Caco-2 (cell line): Measurements from ENCODE around the gene ACACA. TPM values are rescaled to one million over a fixed set of nuclear protein-coding genes. Genes with fewer than 3 reads are reported as not detected.

Experiments
- BruUV-seq: library from RNA; stranded (reverse); fragments of 400-500 nt; replicated peaks from 2 replicates; lab custom pipeline; 2021; lab: Mats Ljungman, UMichigan
- CTCF ChIA-PET: fragments of 300-600 bp; sonication (Branson Sonifier 250); formaldehyde crosslinking; loops from one replicate; lab custom pipeline; 2022; ENCODE audit warnings: antibody characterized with exemption; lab: Charles Lee
- POLR2A ChIA-PET: fragments of 300-600 bp; sonication (Branson Sonifier 250); formaldehyde crosslinking; loops from one replicate; lab custom pipeline; 2022; ENCODE audit warnings: antibody characterized with exemption; lab: Charles Lee
- DNase-seq, 2 experiments: peaks; one replicate each; pipeline versions ENCODE4 v3.0.0 to v3.0.0-alpha.2; 2020 to 2022
- H3K27me3 ChIP-seq: replicated peaks from 2 replicates; pipeline ENCODE4 v1.6.0; 2011; ENCODE audit warnings: low read length; ENCODE audit not compliant: control insufficient read depth, insufficient read depth
- H3K36me3 ChIP-seq: 2 replicates; pipeline ENCODE4 v1.5.1; 2011; ENCODE audit warnings: low read length; ENCODE audit not compliant: control insufficient read depth, insufficient read depth
- H3K4me1 ChIP-seq: fragments of 250-450 bp; sonication (Bioruptor Pico); 2 replicates; pipeline ENCODE4 v1.5.1; 2020; ENCODE audit warnings: mild to moderate bottlenecking
- H3K4me3 ChIP-seq: 2 replicates; pipeline ENCODE4 v1.5.1; 2011; ENCODE audit warnings: low read depth, mild to moderate bottlenecking, control low read depth, low read length
- H3K9me3 ChIP-seq: fragments of 250-450 bp; sonication (Bioruptor Pico); 2 replicates; pipeline ENCODE4 v1.5.1; 2020; ENCODE audit warnings: mild to moderate bottlenecking, moderate library complexity
- H3K27ac Mint-ChIP-seq: one replicate; pipeline ENCODE4 v1.8.0; 2022; ENCODE audit warnings: mixed read lengths; ENCODE audit not compliant: unreplicated experiment
- H3K27me3 Mint-ChIP-seq: one replicate; pipeline ENCODE4 v1.8.0; 2022; ENCODE audit warnings: mixed read lengths; ENCODE audit not compliant: insufficient read depth, unreplicated experiment
- H3K36me3 Mint-ChIP-seq: one replicate; pipeline ENCODE4 v1.8.0; 2022; ENCODE audit warnings: mild to moderate bottlenecking, mixed read lengths; ENCODE audit not compliant: insufficient read depth, unreplicated experiment
- H3K4me1 Mint-ChIP-seq: one replicate; pipeline ENCODE4 v1.8.0; 2022; ENCODE audit warnings: low read depth, mixed read lengths; ENCODE audit not compliant: unreplicated experiment
- H3K4me3 Mint-ChIP-seq: one replicate; pipeline ENCODE4 v1.8.0; 2022; ENCODE audit warnings: mild to moderate bottlenecking, moderate library complexity, mixed read lengths; ENCODE audit not compliant: unreplicated experiment
- H3K9me3 Mint-ChIP-seq: one replicate; pipeline ENCODE4 v1.8.0; 2022; ENCODE audit warnings: mixed read lengths; ENCODE audit not compliant: unreplicated experiment
- intact Hi-C: fragments of 100-400 bp; cut with micrococcal nuclease; formaldehyde crosslinking; loops from one replicate; pipeline ENCODE4 v1.10.0; 2022; ENCODE audit not compliant: unreplicated experiment
- total RNA-seq: library from RNA; stranded (reverse); gene quantifications from 2 replicates; pipeline ENCODE4 v1.2.3, GENCODE V29; 2022
- TF ChIP-seq, protein P1 (sequence below), 2 experiments: fragments of 200-600 bp in 1 of 2; IDR thresholded peaks; 1 replicate in 1 of 2; 2 replicates in 1 of 2; pipeline versions ENCODE4 v1.5.1 to v1.8.0; 2011 to 2022; ENCODE audit warnings: antibody characterized with exemption in 1 of 2, control low read depth in 1 of 2, inconsistent platforms in 1 of 2, low read depth in 1 of 2, low read length in 1 of 2, mild to moderate bottlenecking in 1 of 2, moderate library complexity in 1 of 2; ENCODE audit not compliant: insufficient read depth in 1 of 2, severe bottlenecking in 1 of 2, unreplicated experiment in 1 of 2

ACACA gene
- total RNA-seq, 1 experiment from 2014 or later = 108 TPM

DNA sequence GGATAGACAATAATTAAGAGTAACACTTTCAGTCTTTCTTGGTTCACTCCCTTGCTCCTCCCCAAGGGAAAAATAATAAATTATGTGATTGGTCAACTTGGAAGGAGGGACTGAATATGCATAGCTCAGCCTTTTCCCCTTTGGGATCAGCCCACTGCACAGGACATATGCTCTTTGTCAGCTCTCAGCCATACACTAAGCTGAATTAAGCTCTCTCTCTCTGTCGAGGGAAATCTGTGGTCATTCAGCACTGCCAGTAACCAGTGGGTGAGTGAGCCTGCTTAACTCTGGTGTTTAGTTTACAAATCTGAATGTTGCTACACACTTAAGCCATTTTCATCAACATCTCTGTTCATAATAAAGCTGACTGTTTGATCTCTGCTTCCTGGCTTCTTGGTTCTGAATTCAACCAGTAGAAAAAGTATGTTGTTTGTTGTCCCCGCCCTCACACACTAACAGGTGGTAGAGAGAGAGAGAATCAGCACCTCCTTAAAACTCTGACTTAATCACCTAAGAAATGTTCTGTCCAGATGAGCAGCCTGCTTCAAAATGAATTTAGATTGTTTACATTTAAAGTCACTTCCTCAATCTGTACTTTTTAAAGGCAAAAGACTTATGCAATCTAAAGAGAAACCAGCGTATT is 133.1 kb downstream of the ACACA start:
- peaks cover 3% of the 10 kb centered on the region; the same call in 1 of the 2 replicates for H3K4me1 ChIP-seq
- H3K27me3 ChIP-seq = no peaks in the 10 kb centered on the region
- Mint-ChIP-seq H3K4me1 (peaks cover 6% of the 10 kb centered on the region), H3K27ac (no peak overlapping the region), H3K36me3 (peaks cover 71% of the 10 kb centered on the region), H3K9me3 (no peaks in the 10 kb centered on the region), H3K4me3 (no peak overlapping the region), H3K27me3 (no peaks in the 10 kb centered on the region)
- BruUV-seq = no TSS peak
- H3K9me3 ChIP-seq = no peaks in the 10 kb centered on the region
- no peak for DNase-seq
- no peak overlapping the region for H3K4me3 ChIP-seq
- ChIA-PET POLR2A (no interaction called here), CTCF (no interaction called here)
- TF ChIP-seq, protein P1, sequence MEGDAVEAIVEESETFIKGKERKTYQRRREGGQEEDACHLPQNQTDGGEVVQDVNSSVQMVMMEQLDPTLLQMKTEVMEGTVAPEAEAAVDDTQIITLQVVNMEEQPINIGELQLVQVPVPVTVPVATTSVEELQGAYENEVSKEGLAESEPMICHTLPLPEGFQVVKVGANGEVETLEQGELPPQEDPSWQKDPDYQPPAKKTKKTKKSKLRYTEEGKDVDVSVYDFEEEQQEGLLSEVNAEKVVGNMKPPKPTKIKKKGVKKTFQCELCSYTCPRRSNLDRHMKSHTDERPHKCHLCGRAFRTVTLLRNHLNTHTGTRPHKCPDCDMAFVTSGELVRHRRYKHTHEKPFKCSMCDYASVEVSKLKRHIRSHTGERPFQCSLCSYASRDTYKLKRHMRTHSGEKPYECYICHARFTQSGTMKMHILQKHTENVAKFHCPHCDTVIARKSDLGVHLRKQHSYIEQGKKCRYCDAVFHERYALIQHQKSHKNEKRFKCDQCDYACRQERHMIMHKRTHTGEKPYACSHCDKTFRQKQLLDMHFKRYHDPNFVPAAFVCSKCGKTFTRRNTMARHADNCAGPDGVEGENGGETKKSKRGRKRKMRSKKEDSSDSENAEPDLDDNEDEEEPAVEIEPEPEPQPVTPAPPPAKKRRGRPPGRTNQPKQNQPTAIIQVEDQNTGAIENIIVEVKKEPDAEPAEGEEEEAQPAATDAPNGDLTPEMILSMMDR (IDR thresholded peaks at IDR 0.05; ENCODE audit: insufficient read depth in 1 of 2, low read depth in 1 of 2, low read length in 1 of 2, severe bottlenecking in 1 of 2, unreplicated experiment in 1 of 2) = no peak
- peaks cover 3% of the 10 kb centered on the region; the same call in 1 of the 2 replicates for H3K36me3 ChIP-seq
- intact Hi-C loops = loop anchor here (10.0 kb wide), 1 partner anchor 101 kb away; the partner anchor contains the start of gene C17orf78

DNA sequence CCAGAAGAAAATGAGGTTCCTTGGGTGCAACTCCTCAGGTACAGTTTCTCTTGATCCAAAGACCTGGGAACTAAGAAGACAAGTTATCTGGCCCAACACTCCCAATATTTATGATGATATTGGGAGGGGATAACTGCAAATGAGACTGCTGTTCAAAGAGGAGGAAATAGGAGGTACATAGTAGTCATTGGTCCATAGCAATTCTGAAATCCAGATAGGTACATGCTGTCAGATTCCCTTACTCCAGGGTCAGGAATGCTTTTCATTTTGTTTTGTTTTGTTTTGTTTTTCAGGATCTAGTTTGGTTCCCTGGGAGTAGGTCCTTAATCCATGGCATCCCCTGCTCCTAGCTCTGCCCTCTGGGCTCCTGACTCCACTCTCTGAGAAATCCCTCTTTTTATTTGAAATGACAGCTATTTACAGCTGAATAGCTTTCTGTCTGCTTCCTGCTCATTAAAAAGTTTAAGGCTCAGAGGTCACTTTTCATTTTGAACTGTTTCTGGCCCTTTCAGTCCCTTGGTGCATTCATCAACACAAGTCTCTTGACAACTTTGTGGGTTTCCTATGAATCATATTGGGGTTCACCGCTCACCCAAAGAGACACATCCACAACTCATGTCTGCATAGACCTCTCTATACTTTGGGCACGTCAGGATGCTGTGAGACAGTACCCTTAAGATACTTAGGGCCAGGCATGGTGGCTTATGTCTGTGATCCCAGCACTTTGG is 141.0 kb downstream of the ACACA start:
- no peak overlapping the region for H3K4me3 Mint-ChIP-seq
- no peaks in the 10 kb centered on the region for H3K27me3 ChIP-seq
- no peaks in the 10 kb centered on the region for H3K4me1 ChIP-seq
- ChIA-PET CTCF (no interaction called here), POLR2A (no interaction called here)
- peaks cover 9% of the 10 kb centered on the region for H3K36me3 ChIP-seq
- peaks cover 72% of the 10 kb centered on the region for H3K36me3 Mint-ChIP-seq
- DNase-seq = no peak
- H3K27me3 Mint-ChIP-seq = no peaks in the 10 kb centered on the region
- intact Hi-C loops = no loop called here
- no TSS peak for BruUV-seq
- 0 out of 2 replicates have a peak, but pooled peaks cover 2% of the 10 kb centered on the region for H3K9me3 ChIP-seq
- TF ChIP-seq, protein P1 (IDR thresholded peaks at IDR 0.05; ENCODE audit: insufficient read depth in 1 of 2, low read depth in 1 of 2, low read length in 1 of 2, severe bottlenecking in 1 of 2, unreplicated experiment in 1 of 2) = no peak
- H3K4me1 Mint-ChIP-seq = no peaks in the 10 kb centered on the region
- H3K27ac Mint-ChIP-seq = no peak overlapping the region
- no peak overlapping the region for H3K4me3 ChIP-seq
- peaks cover 13% of the 10 kb centered on the region for H3K9me3 Mint-ChIP-seq

DNA sequence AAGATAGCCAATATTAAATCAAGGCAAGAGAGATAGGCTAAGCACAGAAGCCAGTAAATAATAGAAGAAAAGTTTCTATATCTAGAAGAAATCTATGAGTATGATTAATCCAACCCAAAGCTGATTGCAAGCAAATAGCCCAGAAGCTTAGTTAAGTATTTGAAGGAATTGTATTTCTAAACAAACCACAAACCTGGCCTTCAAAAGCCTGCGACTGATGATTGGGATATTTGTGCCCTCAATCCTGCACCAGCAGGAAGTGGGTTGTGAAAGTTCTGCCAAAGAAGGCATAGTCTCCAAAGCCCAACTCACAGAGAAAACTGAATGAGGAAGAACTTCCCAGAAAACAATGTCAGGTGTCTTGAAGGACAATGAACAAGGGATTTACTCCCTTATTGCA is 145.3 kb downstream of the ACACA start:
- H3K9me3 Mint-ChIP-seq = no peaks in the 10 kb centered on the region
- Histone ChIP-seq H3K36me3 (peaks cover 6% of the 10 kb centered on the region), H3K4me1 (no peaks in the 10 kb centered on the region), H3K9me3 (0 out of 2 replicates have a peak, but pooled peaks cover 2% of the 10 kb centered on the region), H3K27me3 (no peaks in the 10 kb centered on the region), H3K4me3 (no peak overlapping the region)
- intact Hi-C loops = no loop called here
- POLR2A ChIA-PET = no interaction called here
- peaks cover 64% of the 10 kb centered on the region for H3K36me3 Mint-ChIP-seq
- no peaks in the 10 kb centered on the region for H3K27me3 Mint-ChIP-seq
- no peak overlapping the region for H3K4me3 Mint-ChIP-seq
- TF ChIP-seq, protein P1 (IDR thresholded peaks at IDR 0.05; ENCODE audit: insufficient read depth in 1 of 2, low read depth in 1 of 2, low read length in 1 of 2, severe bottlenecking in 1 of 2, unreplicated experiment in 1 of 2) = no peak
- no peaks in the 10 kb centered on the region for H3K4me1 Mint-ChIP-seq
- no TSS peak for BruUV-seq
- H3K27ac Mint-ChIP-seq = no peak overlapping the region
- CTCF ChIA-PET = no interaction called here
- DNase-seq = no peak
